Transverse colon (tissue), 4 donors: Measurements from ENCODE around the gene ZSCAN5A. TPM values are rescaled to one million over a fixed set of nuclear protein-coding genes. Genes with fewer than 3 reads are reported as not detected.

ENCODE experiments used
- DNase-seq: peaks from one replicate; pipeline ENCODE4 v3.0.0-alpha.2; 2019
- H3K27ac ChIP-seq, 4 donors: fragments of 200-600 bp; sonication (generic); 2 replicates each; pipeline ENCODE4 v1.5.1; 2016 to 2018; ENCODE audit warnings: inconsistent platforms in 4 of 4
- H3K27me3 ChIP-seq: fragments of 200-600 bp; sonication (generic); 2 replicates; pipeline ENCODE4 v1.5.1; 2017; ENCODE audit warnings: inconsistent platforms
- H3K36me3 ChIP-seq, 4 donors: fragments of 200-600 bp; sonication (generic); 2 replicates each; pipeline ENCODE4 v1.5.1; 2017 to 2019; ENCODE audit warnings: inconsistent platforms in 4 of 4
- H3K4me1 ChIP-seq, 4 donors: fragments of 200-600 bp; sonication (generic); 2 replicates each; pipeline ENCODE4 v1.5.1; 2017 to 2020; ENCODE audit warnings: inconsistent platforms in 4 of 4
- H3K4me3 ChIP-seq, 4 donors: fragments of 200-600 bp; sonication (generic); 1 replicate in 1 of 4; 2 replicates in 3 of 4; pipeline versions ENCODE4 v1.5.1 to v1.6.1; 2017 to 2019; ENCODE audit warnings: inconsistent platforms in 4 of 4
- H3K9me3 ChIP-seq, 2 donors: fragments of 200-600 bp; sonication (generic); 2 replicates each; pipeline ENCODE4 v1.5.1; 2017 to 2019; ENCODE audit warnings: inconsistent platforms in 2 of 2
- EP300 ChIP-seq: sonication (generic); formaldehyde crosslinking; IDR thresholded peaks from one replicate; pipeline ENCODE4 v1.6.1; 2017; ENCODE audit warnings: antibody characterized with exemption, low read depth
- POLR2A ChIP-seq: fragments of 450-650 bp; IDR thresholded peaks from one replicate; pipeline ENCODE4 v1.6.1; 2016; ENCODE audit warnings: antibody characterized with exemption, mild to moderate bottlenecking, moderate library complexity
- POLR2AphosphoS5 ChIP-seq, 3 donors: sonication (generic); formaldehyde crosslinking; IDR thresholded peaks; one replicate each; pipeline ENCODE4 v1.6.1; 2016; ENCODE audit warnings: antibody characterized with exemption in 3 of 3
- WGBS, 2 donors: methylation state at CpG; one replicate each; pipeline ENCODE4 v1.1.5; 2018; ENCODE audit warnings: low coverage in 1 of 2; 5-methylcytosine and 5-hydroxymethylcytosine counted together
- in situ Hi-C, 4 donors: fragments of 200-750 bp; cut with MboI; loops; one replicate each; pipeline versions ENCODE4 v1.15.0 to v1.15.1; 2017; ENCODE audit warnings: low sequenced_read_pairs in 3 of 4, low pct_ligation_motif_present in 1 of 4, low pct_unique_long_range_greater_than_20kb in 1 of 4
- intact Hi-C: fragments of 100-400 bp; cut with DNase I; formaldehyde crosslinking; loops from one replicate; pipeline ENCODE4 v1.15.1; 2023; ENCODE audit warnings: low total_unique reads
- total RNA-seq, 4 donors: library from RNA; depleted of rRNA; stranded (reverse); fragments of >200 nt; gene quantifications; one replicate each; pipeline ENCODE4 v1.1.0, GENCODE V29; 2016
- TF ChIP-seq, protein P1 (sequence below), 5 experiments: fragments of 200-600 bp in 3 of 5; fragments of 450-650 bp in 2 of 5; sonication (generic) in 3 of 5; IDR thresholded peaks; 1 replicate in 2 of 5; 2 replicates in 3 of 5; pipeline ENCODE4 v1.5.1; 2016 to 2017; ENCODE audit warnings: antibody characterized with exemption in 5 of 5, inconsistent platforms in 3 of 5, mild to moderate bottlenecking in 2 of 5, moderate library complexity in 1 of 5

ZSCAN5A gene
- total RNA-seq, 4 donors from 2014 or later: 8.2 to 15.2 (median 12.6) TPM

DNA sequence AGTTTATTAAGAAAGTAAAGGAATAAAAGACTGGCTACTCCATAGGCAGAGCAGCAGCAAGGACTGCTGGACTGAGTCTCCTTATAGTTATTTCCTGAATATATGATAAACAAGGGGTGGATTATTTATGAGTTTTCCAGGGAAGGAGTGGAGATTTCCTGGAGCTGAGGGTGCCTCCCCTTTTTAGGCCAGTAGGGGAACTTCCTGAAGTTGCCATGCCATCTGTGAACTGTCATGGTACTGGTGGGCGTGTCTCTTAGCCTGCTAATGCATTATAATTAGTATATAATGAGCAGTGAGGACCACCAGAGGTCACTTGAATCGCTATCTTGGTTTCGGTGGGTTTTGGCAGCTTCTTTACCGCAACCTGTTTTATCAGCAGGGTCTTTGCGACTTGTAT is 13.5 kb downstream of the ZSCAN5A start:
- intact Hi-C loops: no loop called here
- H3K27me3 ChIP-seq: no peaks in the 10 kb centered on the region
- 71% methylated on average over 5 of the region's 5 CpGs; no CpG with 5 or more reads in 1 of the 2 donors for WGBS, 2 donors
- in situ Hi-C loops: loop anchor here in 1 of 4 donors (25.0 kb wide), 1 partner anchor 214 kb away; no protein-coding TSS in a partner anchor
- DNase-seq: no peak
- no peaks in the 10 kb centered on the region for H3K9me3 ChIP-seq
- H3K27ac ChIP-seq: no peak overlapping the region
- H3K4me3 ChIP-seq: no peak overlapping the region
- no peaks in the 10 kb centered on the region for H3K4me1 ChIP-seq
- peaks cover 0 to 4% (median 0%) of the 10 kb centered on the region in 4 donors for H3K36me3 ChIP-seq
- TF ChIP-seq POLR2AphosphoS5 (IDR thresholded peaks at IDR 0.05) (no peak), EP300 (no peak), POLR2A (no peak)
- TF ChIP-seq, protein P1, sequence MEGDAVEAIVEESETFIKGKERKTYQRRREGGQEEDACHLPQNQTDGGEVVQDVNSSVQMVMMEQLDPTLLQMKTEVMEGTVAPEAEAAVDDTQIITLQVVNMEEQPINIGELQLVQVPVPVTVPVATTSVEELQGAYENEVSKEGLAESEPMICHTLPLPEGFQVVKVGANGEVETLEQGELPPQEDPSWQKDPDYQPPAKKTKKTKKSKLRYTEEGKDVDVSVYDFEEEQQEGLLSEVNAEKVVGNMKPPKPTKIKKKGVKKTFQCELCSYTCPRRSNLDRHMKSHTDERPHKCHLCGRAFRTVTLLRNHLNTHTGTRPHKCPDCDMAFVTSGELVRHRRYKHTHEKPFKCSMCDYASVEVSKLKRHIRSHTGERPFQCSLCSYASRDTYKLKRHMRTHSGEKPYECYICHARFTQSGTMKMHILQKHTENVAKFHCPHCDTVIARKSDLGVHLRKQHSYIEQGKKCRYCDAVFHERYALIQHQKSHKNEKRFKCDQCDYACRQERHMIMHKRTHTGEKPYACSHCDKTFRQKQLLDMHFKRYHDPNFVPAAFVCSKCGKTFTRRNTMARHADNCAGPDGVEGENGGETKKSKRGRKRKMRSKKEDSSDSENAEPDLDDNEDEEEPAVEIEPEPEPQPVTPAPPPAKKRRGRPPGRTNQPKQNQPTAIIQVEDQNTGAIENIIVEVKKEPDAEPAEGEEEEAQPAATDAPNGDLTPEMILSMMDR (IDR thresholded peaks at IDR 0.05): no peak

DNA sequence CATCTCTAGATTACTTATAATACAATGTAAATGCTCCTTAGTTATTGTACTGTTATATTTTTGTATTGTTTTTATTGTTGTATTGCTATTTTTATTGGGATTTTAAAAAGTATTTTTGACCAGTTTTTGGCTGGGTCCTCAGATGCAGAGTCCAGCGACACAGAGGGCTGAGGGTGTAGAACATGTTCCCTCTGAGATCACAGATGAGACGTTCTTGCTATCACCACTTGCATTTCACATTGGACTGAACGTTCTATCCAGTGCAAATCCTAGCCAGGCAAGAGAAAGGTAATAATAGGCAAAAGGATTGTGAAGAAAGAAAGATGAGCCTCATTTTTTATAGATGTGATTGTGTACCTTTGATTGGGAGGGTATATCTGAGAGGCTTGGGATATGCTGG is 15.0 kb downstream of the ZSCAN5A start:
- in situ Hi-C loops: loop anchor here in 1 of 4 donors (25.0 kb wide), 1 partner anchor 212 kb away; no protein-coding TSS in a partner anchor
- 85 to 95% methylated on average over 3 of the region's 3 CpGs for WGBS, 2 donors

DNA sequence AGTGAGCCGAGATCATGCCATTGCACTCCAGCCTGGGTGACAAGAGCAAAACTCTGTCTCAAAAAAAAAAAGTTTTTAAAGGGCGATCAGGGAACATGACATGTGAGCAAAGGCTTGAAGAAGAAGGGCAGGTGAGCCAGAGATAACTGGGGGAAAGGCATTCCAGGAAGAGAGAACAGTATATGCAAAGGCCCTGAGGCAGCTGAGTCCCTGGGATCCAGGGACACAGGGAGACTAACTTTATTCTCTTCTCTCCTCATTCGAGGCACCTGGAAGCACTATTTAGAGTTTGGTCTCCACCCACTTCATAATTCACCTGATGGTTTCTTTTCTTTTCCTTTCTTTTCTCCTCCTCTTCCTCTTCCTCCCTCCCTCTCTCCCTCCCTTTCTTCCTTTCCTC is 17.6 kb downstream of the ZSCAN5A start:
- Histone ChIP-seq H3K4me1 (no peaks in the 10 kb centered on the region), H3K9me3 (no peaks in the 10 kb centered on the region), H3K36me3 (peaks cover 0 to 4% (median 0%) of the 10 kb centered on the region in 4 donors), H3K27me3 (no peaks in the 10 kb centered on the region), H3K27ac (no peak overlapping the region), H3K4me3 (no peak overlapping the region)
- intact Hi-C loops: no loop called here
- DNase-seq: no peak
- whole genome bisulfite sequencing, 2 donors: 94 to 100% methylated on average over 1 to 3 of the region's 3 CpGs
- TF ChIP-seq POLR2AphosphoS5 (IDR thresholded peaks at IDR 0.05) (no peak), EP300 (no peak), POLR2A (no peak)
- TF ChIP-seq, protein P1 (IDR thresholded peaks at IDR 0.05): no peak
- in situ Hi-C loops: no loop called here

More for the DNA sequence above, 15.0 kb downstream of the ZSCAN5A start:
- TF ChIP-seq POLR2AphosphoS5 (IDR thresholded peaks at IDR 0.05) (no peak), POLR2A (no peak), EP300 (no peak)
- TF ChIP-seq, protein P1 (IDR thresholded peaks at IDR 0.05): no peak
- H3K4me1 ChIP-seq: no peaks in the 10 kb centered on the region
- intact Hi-C loops: no loop called here
- peaks cover 0 to 4% (median 0%) of the 10 kb centered on the region in 4 donors for H3K36me3 ChIP-seq
- no peak overlapping the region for H3K4me3 ChIP-seq
- no peak overlapping the region for H3K27ac ChIP-seq
- no peak for DNase-seq
- no peaks in the 10 kb centered on the region for H3K9me3 ChIP-seq
- no peaks in the 10 kb centered on the region for H3K27me3 ChIP-seq

DNA sequence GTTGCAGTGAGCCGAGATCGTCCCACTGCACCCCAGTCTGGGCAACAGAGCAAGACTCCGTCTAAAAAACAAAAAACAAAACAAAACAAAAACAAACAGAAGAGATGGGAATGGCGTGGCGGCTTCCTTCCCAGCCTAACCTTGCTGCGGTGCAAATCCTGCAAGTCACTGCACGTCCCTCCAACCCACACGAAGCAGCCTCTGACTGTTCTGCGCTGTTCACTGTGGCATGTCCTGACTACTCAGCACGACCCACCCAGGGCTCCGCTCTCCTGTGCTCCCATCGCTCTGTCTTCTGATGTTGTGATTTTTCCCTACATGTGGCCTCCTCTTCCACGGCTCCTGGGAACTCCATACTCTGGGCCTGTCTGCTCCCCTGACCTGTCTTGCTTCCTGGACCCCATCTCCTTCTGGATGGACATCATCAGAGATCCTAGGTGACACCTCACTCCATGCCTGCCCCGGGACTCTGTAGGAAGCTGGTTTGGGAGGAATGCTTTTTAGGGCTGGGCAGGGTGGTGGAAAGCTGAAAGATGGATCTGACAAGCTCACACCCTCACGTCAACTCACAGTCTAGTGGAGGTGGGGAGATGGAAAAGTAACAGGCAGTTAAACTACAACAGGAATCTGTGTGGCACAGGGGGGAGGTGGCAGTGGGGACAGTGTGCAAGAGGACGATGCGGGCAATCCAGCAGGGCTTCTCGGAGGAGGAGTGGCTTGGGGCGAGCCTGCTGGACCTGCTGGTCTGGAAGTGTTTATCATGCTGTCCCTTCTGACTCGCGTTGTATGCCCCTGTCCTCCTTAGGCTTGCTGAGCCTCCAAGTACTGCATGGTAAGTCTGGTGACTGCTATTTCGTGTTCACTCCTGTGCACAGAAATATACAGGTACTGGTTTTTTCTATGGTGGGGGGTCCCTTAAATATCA is 18.8 kb downstream of the ZSCAN5A start:
- TF ChIP-seq POLR2A (no peak), POLR2AphosphoS5 (IDR thresholded peaks at IDR 0.05) (no peak), EP300 (no peak)
- TF ChIP-seq, protein P1 (IDR thresholded peaks at IDR 0.05): no peak
- Histone ChIP-seq H3K36me3 (peaks cover 0 to 4% (median 0%) of the 10 kb centered on the region in 4 donors), H3K4me3 (no peak overlapping the region), H3K27me3 (no peaks in the 10 kb centered on the region), H3K27ac (no peak overlapping the region), H3K9me3 (no peaks in the 10 kb centered on the region), H3K4me1 (no peaks in the 10 kb centered on the region)
- 89 to 93% methylated on average over 12 to 22 of the region's 22 CpGs for WGBS, 2 donors
- intact Hi-C loops (no loop called here), in situ Hi-C loops (no loop called here)
- DNase-seq: no peak
